SU-DHL-6 (cell line): ENCODE measurements around the gene ZNF423.

ENCODE experiments used
- H2AFZ ChIP-seq: fragments of 200-600 bp; sonication (generic); 2 replicates; pipeline ENCODE4 v1.6.1; 2014; ENCODE audit warnings: low read depth, mild to moderate bottlenecking, moderate library complexity, mixed read lengths, antibody characterized with exemption, low read length; ENCODE audit not compliant: severe bottlenecking
- H3F3A ChIP-seq: fragments of 200-600 bp; shearing (Covaris generic); 2 replicates; pipeline ENCODE4 v1.6.0; 2016; ENCODE audit warnings: antibody characterized with exemption, mild to moderate bottlenecking; ENCODE audit not compliant: insufficient read depth
- H3K27ac ChIP-seq: fragments of 200-600 bp; sonication (generic); 2 replicates; pipeline ENCODE4 v1.5.1; 2016; ENCODE audit warnings: low read depth, mild to moderate bottlenecking, low read length, moderate library complexity, mixed read lengths
- H3K27me3 ChIP-seq: fragments of 200-600 bp; sonication (generic), shearing (Covaris generic); 2 replicates; pipeline ENCODE4 v1.6.0; 2014; ENCODE audit warnings: mild to moderate bottlenecking, low read length
- H3K36me3 ChIP-seq: fragments of 200-600 bp; sonication (generic); 2 replicates; pipeline ENCODE4 v1.6.1; 2014; ENCODE audit warnings: mild to moderate bottlenecking, low read length, mixed read lengths
- H3K4me2 ChIP-seq: fragments of 300-600, 200-600 bp; shearing (Covaris generic), sonication (generic); 2 replicates; pipeline ENCODE4 v1.6.0; 2014; ENCODE audit warnings: low read length, low read depth, mild to moderate bottlenecking; ENCODE audit not compliant: poor library complexity, severe bottlenecking
- H3K4me3 ChIP-seq: fragments of 200-600 bp; sonication (generic); 2 replicates; pipeline ENCODE4 v1.5.1; 2014; ENCODE audit warnings: antibody characterized with exemption, low read length, mild to moderate bottlenecking, mixed read lengths; ENCODE audit not compliant: insufficient read depth, poor library complexity, severe bottlenecking
- H3K79me2 ChIP-seq: fragments of 200-600 bp; sonication (generic); 2 replicates; pipeline ENCODE4 v1.6.1; 2014; ENCODE audit warnings: mild to moderate bottlenecking, low read length, moderate library complexity; ENCODE audit not compliant: insufficient read depth
- H3K9ac ChIP-seq: fragments of 200-600 bp; sonication (generic); 2 replicates; pipeline ENCODE4 v1.7.0; 2014; ENCODE audit warnings: mild to moderate bottlenecking, low read length
- H3K9me2 ChIP-seq: fragments of 200-600 bp; sonication (generic); replicated peaks from 2 replicates; pipeline ENCODE4 v1.6.1; 2014; ENCODE audit warnings: low read length; ENCODE audit not compliant: insufficient read depth
- H3K9me3 ChIP-seq: fragments of 200-600 bp; sonication (generic); 2 replicates; pipeline ENCODE4 v1.6.1; 2014; ENCODE audit warnings: low read length, mixed read lengths; ENCODE audit not compliant: insufficient read depth
- H4K20me1 ChIP-seq: fragments of 200-600 bp; sonication (generic); 2 replicates; pipeline ENCODE4 v1.6.1; 2014; ENCODE audit warnings: low read depth, mild to moderate bottlenecking, antibody characterized with exemption, low read length, moderate library complexity, mixed read lengths
- EZH2phosphoT487 ChIP-seq: fragments of 200-600 bp; sonication (generic), shearing (Covaris generic); conservative IDR thresholded peaks from 2 replicates; pipeline ENCODE4 v1.6.1; 2018; ENCODE audit warnings: mild to moderate bottlenecking, antibody characterized with exemption, low read length, moderate library complexity, mixed read lengths
- TF ChIP-seq, protein P1 (sequence below): fragments of 200-600 bp; sonication (generic); IDR thresholded peaks from one replicate; pipeline ENCODE4 v1.5.1; 2017; ENCODE audit warnings: antibody characterized with exemption, mild to moderate bottlenecking, low read length, moderate library complexity; ENCODE audit not compliant: insufficient read depth, poor library complexity, severe bottlenecking

The ZNF423 gene

DNA sequence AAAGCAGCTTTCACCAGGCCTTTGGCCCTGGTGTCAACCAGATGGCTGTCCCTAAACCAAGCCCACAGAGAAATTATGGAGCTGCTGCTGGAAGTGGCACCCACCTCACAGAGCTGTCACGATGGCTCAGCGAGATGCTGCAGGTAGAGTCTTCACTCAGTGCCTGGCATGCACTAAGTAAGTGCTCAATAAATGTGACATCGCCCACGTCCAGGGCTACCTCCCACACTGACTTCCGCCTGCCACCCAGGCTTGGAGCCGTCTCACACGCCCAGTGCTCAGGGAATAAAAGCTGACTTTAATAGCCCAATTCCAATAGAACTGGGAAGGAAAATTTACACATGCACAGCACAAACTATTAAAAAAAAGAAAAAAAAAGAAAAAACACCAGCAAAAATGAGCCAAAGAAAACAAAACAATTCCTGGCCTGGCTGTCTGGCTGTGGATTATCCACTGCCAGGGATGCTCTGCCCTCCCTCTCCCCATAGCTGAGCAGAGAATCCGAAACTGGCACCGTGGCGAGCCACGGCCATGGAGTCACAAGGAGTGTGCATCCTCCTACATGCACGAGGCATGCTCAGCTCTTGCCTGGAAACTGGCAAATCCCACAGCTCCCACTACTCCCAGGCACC lies 68.9 kb downstream of the ZNF423 start:
- Histone ChIP-seq H3K27ac (no peak overlapping the region), H4K20me1 (no peaks in the 10 kb centered on the region), H3K36me3 (no peaks in the 10 kb centered on the region), H3K79me2 (no peaks in the 10 kb centered on the region), H3F3A (no peaks in the 10 kb centered on the region), H3K9ac (no peak overlapping the region), H3K9me3 (no peaks in the 10 kb centered on the region), H2AFZ (no peak overlapping the region), H3K4me2 (no peak overlapping the region), H3K4me3 (no peak overlapping the region), H3K9me2 (no peaks in the 10 kb centered on the region), H3K27me3 (no peaks in the 10 kb centered on the region)
- no peak for TF ChIP-seq EZH2phosphoT487
- TF ChIP-seq, protein P1, sequence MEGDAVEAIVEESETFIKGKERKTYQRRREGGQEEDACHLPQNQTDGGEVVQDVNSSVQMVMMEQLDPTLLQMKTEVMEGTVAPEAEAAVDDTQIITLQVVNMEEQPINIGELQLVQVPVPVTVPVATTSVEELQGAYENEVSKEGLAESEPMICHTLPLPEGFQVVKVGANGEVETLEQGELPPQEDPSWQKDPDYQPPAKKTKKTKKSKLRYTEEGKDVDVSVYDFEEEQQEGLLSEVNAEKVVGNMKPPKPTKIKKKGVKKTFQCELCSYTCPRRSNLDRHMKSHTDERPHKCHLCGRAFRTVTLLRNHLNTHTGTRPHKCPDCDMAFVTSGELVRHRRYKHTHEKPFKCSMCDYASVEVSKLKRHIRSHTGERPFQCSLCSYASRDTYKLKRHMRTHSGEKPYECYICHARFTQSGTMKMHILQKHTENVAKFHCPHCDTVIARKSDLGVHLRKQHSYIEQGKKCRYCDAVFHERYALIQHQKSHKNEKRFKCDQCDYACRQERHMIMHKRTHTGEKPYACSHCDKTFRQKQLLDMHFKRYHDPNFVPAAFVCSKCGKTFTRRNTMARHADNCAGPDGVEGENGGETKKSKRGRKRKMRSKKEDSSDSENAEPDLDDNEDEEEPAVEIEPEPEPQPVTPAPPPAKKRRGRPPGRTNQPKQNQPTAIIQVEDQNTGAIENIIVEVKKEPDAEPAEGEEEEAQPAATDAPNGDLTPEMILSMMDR = no peak

DNA sequence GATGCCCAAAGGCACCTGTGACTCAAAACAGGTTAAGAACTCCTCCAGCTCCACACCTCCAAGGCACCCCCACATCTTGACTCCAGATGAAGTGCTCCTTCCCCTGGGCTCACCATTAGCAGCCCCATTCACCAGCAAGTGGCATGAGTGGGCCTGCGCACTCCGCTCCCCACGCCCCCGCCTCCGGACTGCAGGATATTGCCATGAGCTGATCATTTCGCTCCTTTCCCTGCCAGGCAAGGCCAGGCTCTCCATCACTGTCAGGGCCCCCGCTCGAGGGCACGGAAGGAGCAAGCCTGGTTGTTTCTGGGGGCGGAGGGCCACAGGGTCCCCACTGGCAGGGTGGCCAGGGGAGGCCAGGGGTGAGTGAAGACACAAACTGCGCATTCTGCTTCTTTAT lies 69.9 kb downstream of the ZNF423 start:
- Histone ChIP-seq H3F3A (no peaks in the 10 kb centered on the region), H2AFZ (no peak overlapping the region), H3K4me2 (no peak overlapping the region), H3K9ac (no peak overlapping the region), H3K27ac (no peak overlapping the region), H3K79me2 (no peaks in the 10 kb centered on the region), H4K20me1 (no peaks in the 10 kb centered on the region), H3K36me3 (no peaks in the 10 kb centered on the region), H3K9me2 (no peaks in the 10 kb centered on the region), H3K4me3 (no peak overlapping the region), H3K27me3 (no peaks in the 10 kb centered on the region), H3K9me3 (no peaks in the 10 kb centered on the region)
- no peak for TF ChIP-seq EZH2phosphoT487
- TF ChIP-seq, protein P1 = no peak

DNA sequence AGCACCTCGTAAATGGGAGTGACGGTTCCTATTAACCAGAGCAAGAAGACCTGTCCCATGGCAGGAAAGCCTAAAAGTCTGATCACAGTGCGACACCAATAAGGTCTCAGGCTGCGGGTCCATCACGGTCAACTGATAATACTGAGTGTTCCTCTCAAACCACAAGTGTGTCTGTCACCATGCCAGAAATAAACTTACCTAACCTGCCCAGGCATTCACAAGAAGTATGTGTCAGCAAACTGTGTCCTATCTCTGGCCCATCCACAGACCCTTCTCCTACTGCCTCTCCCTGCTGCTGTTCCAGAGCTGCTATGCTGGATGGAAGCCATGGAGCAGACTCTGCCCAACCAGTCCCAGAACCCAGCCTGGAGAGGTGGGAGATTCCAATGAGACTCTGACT lies 73.5 kb downstream of the ZNF423 start:
- H3K36me3 ChIP-seq = no peaks in the 10 kb centered on the region
- H4K20me1 ChIP-seq = no peaks in the 10 kb centered on the region
- no peaks in the 10 kb centered on the region for H3K27me3 ChIP-seq
- no peak overlapping the region for H3K4me3 ChIP-seq
- no peak overlapping the region for H3K9ac ChIP-seq
- H2AFZ ChIP-seq = no peak overlapping the region
- TF ChIP-seq, protein P1 = no peak
- no peak for TF ChIP-seq EZH2phosphoT487
- no peak overlapping the region for H3K4me2 ChIP-seq
- H3K79me2 ChIP-seq = no peaks in the 10 kb centered on the region
- no peak overlapping the region for H3K27ac ChIP-seq
- H3K9me2 ChIP-seq = no peaks in the 10 kb centered on the region
- H3K9me3 ChIP-seq = no peaks in the 10 kb centered on the region
- no peaks in the 10 kb centered on the region for H3F3A ChIP-seq
